Caki2 (cell line): ENCODE data around the gene PSMB3. TPM values are rescaled to one million over a fixed set of nuclear protein-coding genes. Genes with fewer than 3 reads are reported as not detected.
"Not testable (repeated sequence)": the region's sequence is repeated elsewhere in the genome, so short reads cannot be mapped to it uniquely, and the experiment has no call there.

Experiments
- DNase-seq: peaks from one replicate; pipeline ENCODE4 v3.0.0-alpha.2; 2015; ENCODE audit warnings: low read depth
- in situ Hi-C: cut with HindIII; loops from 2 replicates; pipeline ENCODE4 v1.10.0; 2016; ENCODE audit warnings: low sequenced_read_pairs, low pct_unique_long_range_greater_than_20kb, mixed read lengths
- total RNA-seq: library from RNA; depleted of rRNA; stranded (reverse); fragments of >200 nt; shearing (Covaris generic); gene quantifications from 2 replicates; pipeline ENCODE4 v1.2.3, GENCODE V29; 2014; ENCODE audit warnings: low replicate concordance

PSMB3 gene
- total RNA-seq, 1 experiment from 2014 or later: 364 TPM

- in situ Hi-C loops: no loop called here
- DNase-seq: no peak
Observed at GRCh38 chr17:38713456-38714075, 39.0 kb upstream of the PSMB3 start.

GRCh38 chr17:38715216-38715943 is 37.2 kb upstream of the PSMB3 start:
- in situ Hi-C loops: no loop called here
- DNase-seq: no peak

- no peak for DNase-seq
- in situ Hi-C loops: no loop called here
Observed at GRCh38 chr17:38716368-38717005, 36.1 kb upstream of the PSMB3 start.

GRCh38 chr17:38717139-38717745 is 35.3 kb upstream of the PSMB3 start:
- in situ Hi-C loops: no loop called here
- no peak for DNase-seq

GRCh38 chr17:38719289-38719942 is 33.1 kb upstream of the PSMB3 start:
- in situ Hi-C loops: no loop called here
- DNase-seq: no peak

- in situ Hi-C loops: no loop called here
- no peak for DNase-seq
Observed at GRCh38 chr17:38719943-38720641, 32.4 kb upstream of the PSMB3 start.

- in situ Hi-C loops: no loop called here
- no peak for DNase-seq
Observed at GRCh38 chr17:38720941-38721340, 31.6 kb upstream of the PSMB3 start.

- in situ Hi-C loops: no loop called here
- DNase-seq: no peak
Observed at GRCh38 chr17:38721802-38722201, 30.7 kb upstream of the PSMB3 start.

- DNase-seq: no peak
Observed at GRCh38 chr17:38724337-38724988, 28.1 kb upstream of the PSMB3 start.

GRCh38 chr17:38725066-38725465 is 27.5 kb upstream of the PSMB3 start:
- no peak for DNase-seq
- in situ Hi-C loops: no loop called here

More at GRCh38 chr17:38724337-38724988, 28.1 kb upstream of the PSMB3 start:
- in situ Hi-C loops: no loop called here

GRCh38 chr17:38726145-38726544 is 26.4 kb upstream of the PSMB3 start:
- DNase-seq: not testable (repeated sequence)

GRCh38 chr17:38727736-38728135 is 24.8 kb upstream of the PSMB3 start:
- in situ Hi-C loops: no loop called here
- DNase-seq: no peak

More at GRCh38 chr17:38726145-38726544, 26.4 kb upstream of the PSMB3 start:
- in situ Hi-C loops: not testable (repeated sequence)

GRCh38 chr17:38728290-38728831 is 24.2 kb upstream of the PSMB3 start:
- DNase-seq: no peak
- in situ Hi-C loops: no loop called here

GRCh38 chr17:38729368-38729885 is 23.1 kb upstream of the PSMB3 start:
- no peak for DNase-seq
- in situ Hi-C loops: no loop called here

GRCh38 chr17:38729886-38730525 is 22.5 kb upstream of the PSMB3 start, which contains the start of gene CISD3:
Gene CISD3 (plus strand): TSS chr17:38730341. CDS start chr17:38730359, 18 bp downstream.
- in situ Hi-C loops: no loop called here
- DNase-seq: peak; percentile 77

- DNase-seq: peak; percentile 79
- in situ Hi-C loops: no loop called here
Observed at GRCh38 chr17:38730526-38731379, 21.8 kb upstream of the PSMB3 start.
